Breast epithelium (tissue), 3 donors: ENCODE results near the gene SBNO1.

ENCODE experiments used
- CTCF ChIP-seq, 3 donors: fragments of 450-650 bp; IDR thresholded peaks; one replicate each; pipeline ENCODE4 v1.5.1; 2016 to 2017; ENCODE audit warnings: antibody characterized with exemption in 3 of 3, mild to moderate bottlenecking in 3 of 3, moderate library complexity in 3 of 3
- POLR2A ChIP-seq: fragments of 450-650 bp; IDR thresholded peaks from one replicate; pipeline ENCODE4 v1.6.1; 2016; ENCODE audit warnings: antibody characterized with exemption, mild to moderate bottlenecking, moderate library complexity
- POLR2AphosphoS5 ChIP-seq, 3 donors: sonication (generic); formaldehyde crosslinking; IDR thresholded peaks; one replicate each; pipeline ENCODE4 v1.6.1; 2017; ENCODE audit warnings: antibody characterized with exemption in 3 of 3

DNA sequence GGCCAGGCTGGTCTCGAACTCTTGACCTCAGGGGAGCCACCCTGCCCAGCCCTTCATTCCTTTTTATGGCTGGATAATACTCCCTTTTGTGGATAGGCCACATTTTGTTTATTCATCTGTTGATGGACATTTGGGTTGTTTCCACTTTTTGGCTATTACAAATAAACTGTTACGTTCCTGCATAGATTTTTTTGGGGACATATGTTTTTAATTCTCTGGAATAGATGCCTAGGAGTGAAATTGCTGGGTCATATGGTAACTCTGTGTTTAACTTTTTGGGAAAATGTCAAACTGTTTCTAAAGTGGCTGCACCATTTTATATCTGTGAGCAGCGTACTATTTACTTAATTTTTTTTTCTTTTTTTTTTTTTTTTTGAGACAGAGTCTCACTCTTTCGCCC lies 29.1 kb upstream of the SBNO1 start:
- no peak for TF ChIP-seq CTCF (IDR thresholded peaks at IDR 0.05)
- no peak for TF ChIP-seq POLR2AphosphoS5 (IDR thresholded peaks at IDR 0.05)
- TF ChIP-seq POLR2A: no peak
